Liver (tissue), 9 donors: ENCODE data around the gene PHLPP2. TPM values are rescaled to one million over a fixed set of nuclear protein-coding genes. Genes with fewer than 3 reads are reported as not detected.

ENCODE experiments used
- DNase-seq: peaks from one replicate; pipeline ENCODE4 v3.0.0-alpha.2; 2017; ENCODE audit warnings: low spot score
- H3K27ac ChIP-seq, 2 donors: one replicate each; pipeline ENCODE4 v1.7.0; 2013; ENCODE audit warnings: inconsistent platforms in 2 of 2, low read length in 2 of 2, control low read depth in 1 of 2, low read depth in 1 of 2, mild to moderate bottlenecking in 1 of 2
- H3K27me3 ChIP-seq, 4 donors: one replicate each; pipeline versions ENCODE4 v1.6.1 to v1.7.0; 2013; ENCODE audit warnings: low read length in 3 of 4, inconsistent platforms in 1 of 4, mild to moderate bottlenecking in 1 of 4, moderate library complexity in 1 of 4; ENCODE audit not compliant: control insufficient read depth in 4 of 4, insufficient read depth in 4 of 4
- H3K36me3 ChIP-seq, 4 donors: one replicate each; pipeline versions ENCODE4 v1.6.1 to v1.7.0; 2013; ENCODE audit warnings: low read length in 3 of 4, mild to moderate bottlenecking in 3 of 4, low read depth in 1 of 4, moderate library complexity in 1 of 4; ENCODE audit not compliant: control insufficient read depth in 4 of 4, insufficient read depth in 3 of 4
- H3K4me1 ChIP-seq, 4 donors: one replicate each; pipeline versions ENCODE4 v1.6.1 to v1.7.0; 2013; ENCODE audit warnings: low read length in 3 of 4, mild to moderate bottlenecking in 3 of 4, moderate library complexity in 1 of 4; ENCODE audit not compliant: control insufficient read depth in 4 of 4, insufficient read depth in 4 of 4
- H3K4me3 ChIP-seq, 3 donors: one replicate each; pipeline versions ENCODE4 v1.6.1 to v1.7.0; 2013; ENCODE audit warnings: low read length in 3 of 3, control low read depth in 1 of 3, low read depth in 1 of 3, mild to moderate bottlenecking in 1 of 3
- H3K9ac ChIP-seq, 2 donors: one replicate each; pipeline ENCODE4 v1.7.0; 2013; ENCODE audit warnings: low read length in 2 of 2, mild to moderate bottlenecking in 2 of 2, moderate library complexity in 2 of 2, control low read depth in 1 of 2, low read depth in 1 of 2
- H3K9me3 ChIP-seq, 4 donors: one replicate each; pipeline versions ENCODE4 v1.6.1 to v1.7.0; 2013; ENCODE audit warnings: low read length in 3 of 4; ENCODE audit not compliant: control insufficient read depth in 4 of 4
- ATF3 ChIP-seq: IDR thresholded peaks from 2 replicates; pipeline ENCODE4 v1.6.1; 2016; ENCODE audit warnings: antibody characterized with exemption
- EGR1 ChIP-seq, 2 donors: IDR thresholded peaks; 2 replicates each; pipeline ENCODE4 v1.6.1; 2016 to 2018; ENCODE audit warnings: antibody characterized with exemption in 2 of 2, low read depth in 2 of 2
- HNF4A ChIP-seq, 2 donors: conservative IDR thresholded peaks; 2 replicates each; pipeline ENCODE4 v1.6.1; 2016; ENCODE audit warnings: antibody characterized with exemption in 2 of 2, mild to moderate bottlenecking in 2 of 2
- HNF4G ChIP-seq: IDR thresholded peaks from 2 replicates; pipeline ENCODE4 v1.6.1; 2016; ENCODE audit warnings: antibody characterized with exemption
- NR2F2 ChIP-seq: IDR thresholded peaks from 2 replicates; pipeline ENCODE4 v1.6.1; 2016; ENCODE audit warnings: antibody characterized with exemption
- RAD21 ChIP-seq, 2 donors: IDR thresholded peaks; 2 replicates each; pipeline ENCODE4 v1.6.1; 2016; ENCODE audit warnings: antibody characterized with exemption in 2 of 2, mild to moderate bottlenecking in 2 of 2
- REST ChIP-seq: IDR thresholded peaks from 2 replicates; pipeline ENCODE4 v1.6.1; 2016; ENCODE audit warnings: antibody characterized with exemption, mild to moderate bottlenecking
- RXRA ChIP-seq, 2 donors: IDR thresholded peaks; 2 replicates each; pipeline ENCODE4 v1.6.1; 2017 to 2018; ENCODE audit warnings: antibody characterized with exemption in 2 of 2, mild to moderate bottlenecking in 1 of 2
- SP1 ChIP-seq: IDR thresholded peaks from 2 replicates; pipeline ENCODE4 v1.6.1; 2018; ENCODE audit warnings: antibody characterized with exemption, mild to moderate bottlenecking
- TAF1 ChIP-seq: conservative IDR thresholded peaks from 2 replicates; pipeline ENCODE4 v1.6.1; 2016; ENCODE audit warnings: antibody characterized with exemption, mild to moderate bottlenecking
- WGBS: extraction: QIAGEN DNeasy Blood & Tissue Kit; methylation state at CpG from one replicate; pipeline ENCODE4 v1.1.7; 2013; 5-methylcytosine and 5-hydroxymethylcytosine counted together
- polyA plus RNA-seq, 2 donors: library from polyadenylated mRNA; stranded (reverse) in 1 of 2; unstranded in 1 of 2; fragments of 200-250 nt in 1 of 2; fragments of >200 nt in 1 of 2; fragmentation: Nextera tagmentation in 1 of 2; extraction: Ambion mirVana in 1 of 2; gene quantifications; one replicate each; pipeline versions ENCODE4 v1.2.1 to v1.2.3, GENCODE V29; 2013 to 2015
- total RNA-seq, 2 donors: library from RNA; depleted of rRNA; stranded (reverse); fragments of >200 nt; gene quantifications; one replicate each; pipeline ENCODE4 v1.2.3, GENCODE V29; 2014
- TF ChIP-seq, protein P1 (sequence below): fragments of 150-350 bp; IDR thresholded peaks from 2 replicates; pipeline ENCODE4 v1.5.1; 2017; ENCODE audit warnings: improper control_type of control experiment, low read depth, low read length; ENCODE audit not compliant: missing input control
- donor health status: healthy.
- donor health status: healthy.
- donor health status: healthy.
- donor health status: healthy.
- donor health status: healthy.

Gene PHLPP2
- total and polyA plus RNA-seq, 4 donors, result 1.2 to 7.8 (median 3.9) TPM

- TF ChIP-seq NR2F2 (no peak), EGR1 (IDR thresholded peaks at IDR 0.05; ENCODE audit: low read depth in 2 of 2) (no peak), TAF1 (no peak), RXRA (IDR thresholded peaks at IDR 0.05) (no peak), ATF3 (no peak), HNF4A (conservative IDR thresholded peaks at IDR 0.05) (no peak)
- TF ChIP-seq, protein P1, sequence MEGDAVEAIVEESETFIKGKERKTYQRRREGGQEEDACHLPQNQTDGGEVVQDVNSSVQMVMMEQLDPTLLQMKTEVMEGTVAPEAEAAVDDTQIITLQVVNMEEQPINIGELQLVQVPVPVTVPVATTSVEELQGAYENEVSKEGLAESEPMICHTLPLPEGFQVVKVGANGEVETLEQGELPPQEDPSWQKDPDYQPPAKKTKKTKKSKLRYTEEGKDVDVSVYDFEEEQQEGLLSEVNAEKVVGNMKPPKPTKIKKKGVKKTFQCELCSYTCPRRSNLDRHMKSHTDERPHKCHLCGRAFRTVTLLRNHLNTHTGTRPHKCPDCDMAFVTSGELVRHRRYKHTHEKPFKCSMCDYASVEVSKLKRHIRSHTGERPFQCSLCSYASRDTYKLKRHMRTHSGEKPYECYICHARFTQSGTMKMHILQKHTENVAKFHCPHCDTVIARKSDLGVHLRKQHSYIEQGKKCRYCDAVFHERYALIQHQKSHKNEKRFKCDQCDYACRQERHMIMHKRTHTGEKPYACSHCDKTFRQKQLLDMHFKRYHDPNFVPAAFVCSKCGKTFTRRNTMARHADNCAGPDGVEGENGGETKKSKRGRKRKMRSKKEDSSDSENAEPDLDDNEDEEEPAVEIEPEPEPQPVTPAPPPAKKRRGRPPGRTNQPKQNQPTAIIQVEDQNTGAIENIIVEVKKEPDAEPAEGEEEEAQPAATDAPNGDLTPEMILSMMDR, result no peak
- no peak for DNase-seq
- peaks cover 0 to 3% (median 0%) of the 10 kb centered on the region in 4 donors for H3K36me3 ChIP-seq
- no peaks in the 10 kb centered on the region for H3K9me3 ChIP-seq
- H3K9ac ChIP-seq, result no peak overlapping the region
- H3K4me3 ChIP-seq, result no peak overlapping the region
- no peaks in the 10 kb centered on the region for H3K27me3 ChIP-seq
- WGBS, result 58% methylated on average over 5 of the region's 5 CpGs
- no peak overlapping the region for H3K27ac ChIP-seq
- peaks cover 2 to 9% (median 6%) of the 10 kb centered on the region in 4 donors for H3K4me1 ChIP-seq
These were observed 95.7 kb downstream of the PHLPP2 start for GRCh38 chr16:71628810-71629209.

DNA sequence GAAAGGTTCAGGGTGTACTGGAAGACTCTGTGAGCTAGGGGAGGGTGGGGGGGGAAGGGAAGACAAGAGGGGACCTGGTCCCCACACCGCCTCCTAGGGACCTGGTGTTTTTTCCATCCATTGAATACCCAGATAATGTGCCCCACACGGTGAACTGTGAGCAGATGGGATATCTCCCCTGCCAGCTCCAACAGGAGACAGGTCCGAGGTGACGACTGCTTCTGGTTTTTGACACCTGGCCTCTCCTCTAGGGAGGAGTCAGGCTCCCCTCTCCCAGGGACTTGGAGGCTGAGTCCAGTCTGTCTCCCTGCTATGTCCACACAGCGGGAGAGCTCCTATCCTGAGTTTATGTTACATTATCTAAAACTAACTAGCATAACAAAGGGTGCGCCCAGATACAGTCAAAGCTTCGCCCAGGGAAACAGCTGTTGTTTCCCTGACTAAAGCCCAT, 96.7 kb downstream of the PHLPP2 start:
- H3K4me3 ChIP-seq, result no peak overlapping the region
- no peaks in the 10 kb centered on the region for H3K27me3 ChIP-seq
- peaks cover 9 to 13% (median 10%) of the 10 kb centered on the region in 4 donors for H3K4me1 ChIP-seq
- WGBS, result 77% methylated on average over 7 of the region's 7 CpGs
- no peak overlapping the region for H3K27ac ChIP-seq
- peaks cover 0 to 3% (median 0%) of the 10 kb centered on the region in 4 donors for H3K36me3 ChIP-seq
- DNase-seq, result no peak
- TF ChIP-seq REST (no peak), HNF4G (no peak), RAD21 (IDR thresholded peaks at IDR 0.05) (no peak), SP1 (no peak)
- no peak overlapping the region for H3K9ac ChIP-seq
- H3K9me3 ChIP-seq, result no peaks in the 10 kb centered on the region

DNA sequence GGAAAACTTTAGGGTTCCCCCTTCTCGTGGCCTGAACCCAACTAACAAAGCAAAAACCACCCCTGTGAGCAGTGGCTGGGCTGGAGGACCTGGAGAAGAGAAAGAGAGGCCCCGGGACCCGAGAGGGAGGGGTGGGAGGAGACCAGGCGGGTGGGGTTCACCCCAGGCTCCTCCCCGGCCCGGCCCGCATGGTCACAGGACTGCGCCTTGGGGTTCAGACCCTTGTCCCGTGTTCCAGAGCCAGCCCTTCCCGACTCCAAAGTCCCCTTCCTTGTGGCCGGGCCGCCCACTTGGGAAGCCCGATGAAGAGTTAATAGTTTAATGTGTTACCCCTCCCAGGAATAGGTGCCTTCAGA, 97.7 kb downstream of the PHLPP2 start:
- TF ChIP-seq HNF4G (no peak), HNF4A (conservative IDR thresholded peaks at IDR 0.05) (peak in 1 of 2 donors; percentile 65)
- Histone ChIP-seq H3K4me3 (peak overlapping the region in 2 of 3 donors; percentile 81 to 84), H3K9ac (peak overlapping the region in 1 of 2 donors; percentile 47), H3K9me3 (no peaks in the 10 kb centered on the region), H3K4me1 (peaks cover 9 to 13% (median 10%) of the 10 kb centered on the region in 4 donors), H3K27me3 (no peaks in the 10 kb centered on the region), H3K27ac (no peak overlapping the region), H3K36me3 (peaks cover 0 to 3% (median 0%) of the 10 kb centered on the region in 4 donors)
- DNase-seq, result no peak
- WGBS, result 15% methylated on average over 13 of the region's 13 CpGs
